ENCODE measurements around the gene RFX7.

RFX7 gene

DNA sequence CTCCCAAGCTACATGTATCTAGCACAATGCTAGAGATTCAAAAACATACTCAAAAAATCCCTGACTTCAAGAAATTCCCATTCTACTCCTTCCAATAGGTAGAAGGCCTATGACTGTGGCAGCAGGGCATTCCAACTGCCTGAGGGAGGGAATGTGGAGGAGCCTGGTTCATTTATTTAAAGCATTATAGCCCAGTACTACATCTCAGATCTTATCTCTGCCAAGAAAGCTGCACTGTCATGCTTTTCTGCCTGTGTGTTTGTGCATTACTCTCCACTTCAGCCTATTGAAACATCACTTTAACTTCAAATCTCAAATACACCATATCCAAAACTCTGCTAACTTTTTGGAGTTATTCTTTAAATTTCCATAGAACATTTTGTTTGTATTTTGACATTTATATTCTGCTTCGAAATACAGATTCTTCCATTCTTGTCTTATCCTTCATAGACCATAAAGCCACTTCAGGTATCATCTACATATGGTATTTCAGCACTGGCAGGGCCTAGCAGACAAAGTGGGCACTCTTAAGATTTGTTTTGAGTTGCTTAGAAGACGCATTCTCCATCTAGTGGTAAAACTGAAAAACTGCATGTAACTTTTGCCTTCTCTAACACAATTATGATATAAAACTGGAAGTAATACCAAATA is 191.2 kb downstream of the RFX7 start:
- Histone ChIP-seq H3K9me3 (ENCODE audit: control insufficient read depth, insufficient read depth, low read length) (no peaks in the 10 kb centered on the region), H3K27me3 (ENCODE audit: control insufficient read depth, insufficient read depth, low read length) (no peaks in the 10 kb centered on the region), H3K36me3 (ENCODE audit: control insufficient read depth, insufficient read depth, low read length) (no peaks in the 10 kb centered on the region), H3K4me3 (ENCODE audit: low read length) (no peak overlapping the region), H3K4me1 (ENCODE audit: control insufficient read depth, insufficient read depth, low read length) (no peaks in the 10 kb centered on the region), H3K27ac (ENCODE audit: low read length) (no peak overlapping the region)
- no CpG with 5 or more reads among the region's 2 CpGs for WGBS (ENCODE audit: insufficient coverage, insufficient read length)
- no peak for DNase-seq (ENCODE audit: low read depth, low spot score)

DNA sequence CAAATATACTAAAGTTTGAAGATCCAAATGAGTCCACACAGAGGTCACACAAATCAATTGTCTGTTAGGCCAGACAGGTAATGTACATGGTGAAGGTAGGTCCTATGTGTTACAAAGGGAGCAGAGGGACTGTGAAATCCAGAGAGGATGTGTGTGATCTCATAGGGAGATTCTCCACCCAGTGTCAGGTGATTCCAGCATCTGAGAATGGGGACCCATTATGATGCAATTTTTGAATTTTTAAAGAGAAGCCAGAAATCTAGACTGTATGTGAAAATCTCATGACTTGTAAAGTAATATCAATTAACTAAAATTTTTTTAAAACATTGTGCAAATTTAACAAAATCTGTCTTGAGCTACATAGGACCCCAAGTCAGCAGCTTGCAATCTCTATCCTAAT is 192.0 kb downstream of the RFX7 start:
- H3K27me3 ChIP-seq (ENCODE audit: control insufficient read depth, insufficient read depth, low read length) = no peaks in the 10 kb centered on the region
- no peaks in the 10 kb centered on the region for H3K4me1 ChIP-seq (ENCODE audit: control insufficient read depth, insufficient read depth, low read length)
- no peaks in the 10 kb centered on the region for H3K9me3 ChIP-seq (ENCODE audit: control insufficient read depth, insufficient read depth, low read length)
- no peak overlapping the region for H3K27ac ChIP-seq (ENCODE audit: low read length)
- no peaks in the 10 kb centered on the region for H3K36me3 ChIP-seq (ENCODE audit: control insufficient read depth, insufficient read depth, low read length)
- H3K4me3 ChIP-seq (ENCODE audit: low read length) = no peak overlapping the region
- no peak for DNase-seq (ENCODE audit: low read depth, low spot score)

- no peak for DNase-seq (ENCODE audit: low read depth, low spot score)
- Histone ChIP-seq H3K27me3 (ENCODE audit: control insufficient read depth, insufficient read depth, low read length) (no peaks in the 10 kb centered on the region), H3K27ac (ENCODE audit: low read length) (no peak overlapping the region), H3K4me3 (ENCODE audit: low read length) (no peak overlapping the region), H3K9me3 (ENCODE audit: control insufficient read depth, insufficient read depth, low read length) (no peaks in the 10 kb centered on the region), H3K4me1 (ENCODE audit: control insufficient read depth, insufficient read depth, low read length) (no peaks in the 10 kb centered on the region), H3K36me3 (ENCODE audit: control insufficient read depth, insufficient read depth, low read length) (no peaks in the 10 kb centered on the region)
- whole genome bisulfite sequencing (ENCODE audit: insufficient coverage, insufficient read length) = no CpG with 5 or more reads among the region's 5 CpGs
Measured at GRCh38 chr15:56049577-56049976, 194.1 kb downstream of the RFX7 start.

GRCh38 chr15:56047354-56047753 is 196.3 kb downstream of the RFX7 start:
- WGBS (ENCODE audit: insufficient coverage, insufficient read length) = no CpG with 5 or more reads among the region's 1 CpG
- Histone ChIP-seq H3K4me1 (ENCODE audit: control insufficient read depth, insufficient read depth, low read length) (no peaks in the 10 kb centered on the region), H3K36me3 (ENCODE audit: control insufficient read depth, insufficient read depth, low read length) (no peaks in the 10 kb centered on the region), H3K27ac (ENCODE audit: low read length) (no peak overlapping the region), H3K9me3 (ENCODE audit: control insufficient read depth, insufficient read depth, low read length) (no peaks in the 10 kb centered on the region), H3K27me3 (ENCODE audit: control insufficient read depth, insufficient read depth, low read length) (no peaks in the 10 kb centered on the region), H3K4me3 (ENCODE audit: low read length) (no peak overlapping the region)
- no peak for DNase-seq (ENCODE audit: low read depth, low spot score)

GRCh38 chr15:56045068-56045748 is 198.5 kb downstream of the RFX7 start:
- Histone ChIP-seq H3K4me3 (ENCODE audit: low read length) (no peak overlapping the region), H3K27me3 (ENCODE audit: control insufficient read depth, insufficient read depth, low read length) (no peaks in the 10 kb centered on the region), H3K36me3 (ENCODE audit: control insufficient read depth, insufficient read depth, low read length) (no peaks in the 10 kb centered on the region; the same call in 1 of the 2 replicates), H3K27ac (ENCODE audit: low read length) (no peak overlapping the region), H3K9me3 (ENCODE audit: control insufficient read depth, insufficient read depth, low read length) (no peaks in the 10 kb centered on the region), H3K4me1 (ENCODE audit: control insufficient read depth, insufficient read depth, low read length) (peaks cover 2% of the 10 kb centered on the region; the same call in 1 of the 2 replicates)
- no peak for DNase-seq (ENCODE audit: low read depth, low spot score)
- no CpG with 5 or more reads among the region's 3 CpGs for whole genome bisulfite sequencing (ENCODE audit: insufficient coverage, insufficient read length)

DNA sequence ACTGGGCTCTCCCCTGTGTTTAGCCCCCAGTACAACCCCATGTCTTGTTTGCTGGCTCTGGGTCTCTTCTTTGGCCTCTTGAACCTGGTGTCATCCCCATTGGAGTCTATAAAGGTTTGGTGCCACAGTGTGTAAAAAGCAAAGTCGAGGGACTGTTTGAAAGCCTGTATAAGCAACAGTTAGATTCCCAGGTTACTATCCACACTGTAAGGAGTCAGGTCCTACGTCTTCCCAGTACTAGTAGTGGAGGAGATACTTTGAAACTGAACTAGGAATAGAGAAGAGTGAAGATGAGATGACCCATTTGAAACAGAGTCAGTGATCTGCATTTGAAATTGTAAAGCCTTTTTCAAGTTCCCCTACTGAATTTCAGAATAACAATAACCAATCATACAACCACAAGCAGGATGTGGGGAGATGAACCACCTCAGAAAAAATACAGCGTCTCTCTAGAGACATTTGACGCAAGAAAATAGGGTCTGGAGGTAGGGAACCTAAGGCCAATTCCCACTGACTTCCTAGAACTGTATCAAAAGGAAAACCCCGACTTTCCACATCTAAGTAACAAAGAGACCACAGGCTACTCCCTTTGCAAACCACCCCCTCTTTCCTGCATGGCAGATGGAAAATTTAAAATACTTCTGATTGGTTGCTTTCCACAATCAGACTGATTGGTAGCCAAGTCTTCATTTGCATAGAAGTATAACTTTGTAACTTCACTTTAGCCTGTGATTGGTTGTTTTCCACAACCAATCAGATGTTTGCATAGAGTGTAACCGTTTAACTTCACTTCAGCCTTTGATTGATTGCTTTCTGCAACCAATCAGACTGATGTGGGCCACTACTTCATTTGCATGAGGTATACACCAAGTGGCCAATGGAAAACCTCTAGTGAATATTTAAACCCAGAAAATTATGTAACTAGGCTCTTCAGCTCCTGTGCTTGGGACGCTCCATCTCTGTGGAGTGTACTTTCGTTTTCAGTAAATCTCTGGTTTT is 200.4 kb downstream of the RFX7 start:
- no CpG with 5 or more reads among the region's 8 CpGs for WGBS (ENCODE audit: insufficient coverage, insufficient read length)
- DNase-seq (ENCODE audit: low read depth, low spot score) = no peak
- H3K4me3 ChIP-seq (ENCODE audit: low read length) = no peak overlapping the region
- no peak overlapping the region for H3K27ac ChIP-seq (ENCODE audit: low read length)
- H3K9me3 ChIP-seq (ENCODE audit: control insufficient read depth, insufficient read depth, low read length) = no peaks in the 10 kb centered on the region
- H3K4me1 ChIP-seq (ENCODE audit: control insufficient read depth, insufficient read depth, low read length) = peaks cover 2% of the 10 kb centered on the region; the same call in 1 of the 2 replicates
- H3K36me3 ChIP-seq (ENCODE audit: control insufficient read depth, insufficient read depth, low read length) = no peaks in the 10 kb centered on the region; the same call in 1 of the 2 replicates
- H3K27me3 ChIP-seq (ENCODE audit: control insufficient read depth, insufficient read depth, low read length) = no peaks in the 10 kb centered on the region

DNA sequence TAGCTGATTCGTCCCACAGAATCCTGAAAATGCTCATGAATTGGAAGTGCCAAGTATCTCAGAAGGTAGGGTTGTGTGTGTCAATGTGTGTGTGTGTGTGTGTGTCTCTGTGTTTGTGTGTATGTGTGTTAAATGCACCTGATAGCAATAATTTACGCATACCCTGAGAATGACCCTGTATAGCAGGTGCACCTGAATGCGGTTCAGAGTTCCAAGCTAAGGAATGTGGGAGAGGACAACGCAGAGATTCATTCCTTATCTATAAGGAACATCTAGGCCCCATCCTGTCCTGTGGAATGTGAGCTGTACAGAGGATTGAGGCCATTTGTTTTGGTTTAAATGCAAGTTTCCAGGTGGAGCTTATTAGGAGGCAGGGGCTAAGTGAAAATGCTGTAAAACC is 201.2 kb downstream of the RFX7 start:
- Histone ChIP-seq H3K9me3 (ENCODE audit: control insufficient read depth, insufficient read depth, low read length) (no peaks in the 10 kb centered on the region), H3K36me3 (ENCODE audit: control insufficient read depth, insufficient read depth, low read length) (no peaks in the 10 kb centered on the region; the same call in 1 of the 2 replicates), H3K4me3 (ENCODE audit: low read length) (no peak overlapping the region), H3K4me1 (ENCODE audit: control insufficient read depth, insufficient read depth, low read length) (peaks cover 2% of the 10 kb centered on the region; the same call in 1 of the 2 replicates), H3K27me3 (ENCODE audit: control insufficient read depth, insufficient read depth, low read length) (no peaks in the 10 kb centered on the region), H3K27ac (ENCODE audit: low read length) (no peak overlapping the region)
- DNase-seq (ENCODE audit: low read depth, low spot score) = no peak
- WGBS (ENCODE audit: insufficient coverage, insufficient read length) = no CpG with 5 or more reads among the region's 4 CpGs

- no peaks in the 10 kb centered on the region for H3K27me3 ChIP-seq (ENCODE audit: control insufficient read depth, insufficient read depth, low read length)
- no peak overlapping the region for H3K4me3 ChIP-seq (ENCODE audit: low read length)
- H3K36me3 ChIP-seq (ENCODE audit: control insufficient read depth, insufficient read depth, low read length) = no peaks in the 10 kb centered on the region; the same call in 1 of the 2 replicates
- H3K4me1 ChIP-seq (ENCODE audit: control insufficient read depth, insufficient read depth, low read length) = peaks cover 2% of the 10 kb centered on the region; the same call in 1 of the 2 replicates
- no peaks in the 10 kb centered on the region for H3K9me3 ChIP-seq (ENCODE audit: control insufficient read depth, insufficient read depth, low read length)
- no peak overlapping the region for H3K27ac ChIP-seq (ENCODE audit: low read length)
- DNase-seq (ENCODE audit: low read depth, low spot score) = no peak
- no CpG with 5 or more reads among the region's 1 CpG for WGBS (ENCODE audit: insufficient coverage, insufficient read length)
Measured at GRCh38 chr15:56042031-56042430, 201.6 kb downstream of the RFX7 start.

DNA sequence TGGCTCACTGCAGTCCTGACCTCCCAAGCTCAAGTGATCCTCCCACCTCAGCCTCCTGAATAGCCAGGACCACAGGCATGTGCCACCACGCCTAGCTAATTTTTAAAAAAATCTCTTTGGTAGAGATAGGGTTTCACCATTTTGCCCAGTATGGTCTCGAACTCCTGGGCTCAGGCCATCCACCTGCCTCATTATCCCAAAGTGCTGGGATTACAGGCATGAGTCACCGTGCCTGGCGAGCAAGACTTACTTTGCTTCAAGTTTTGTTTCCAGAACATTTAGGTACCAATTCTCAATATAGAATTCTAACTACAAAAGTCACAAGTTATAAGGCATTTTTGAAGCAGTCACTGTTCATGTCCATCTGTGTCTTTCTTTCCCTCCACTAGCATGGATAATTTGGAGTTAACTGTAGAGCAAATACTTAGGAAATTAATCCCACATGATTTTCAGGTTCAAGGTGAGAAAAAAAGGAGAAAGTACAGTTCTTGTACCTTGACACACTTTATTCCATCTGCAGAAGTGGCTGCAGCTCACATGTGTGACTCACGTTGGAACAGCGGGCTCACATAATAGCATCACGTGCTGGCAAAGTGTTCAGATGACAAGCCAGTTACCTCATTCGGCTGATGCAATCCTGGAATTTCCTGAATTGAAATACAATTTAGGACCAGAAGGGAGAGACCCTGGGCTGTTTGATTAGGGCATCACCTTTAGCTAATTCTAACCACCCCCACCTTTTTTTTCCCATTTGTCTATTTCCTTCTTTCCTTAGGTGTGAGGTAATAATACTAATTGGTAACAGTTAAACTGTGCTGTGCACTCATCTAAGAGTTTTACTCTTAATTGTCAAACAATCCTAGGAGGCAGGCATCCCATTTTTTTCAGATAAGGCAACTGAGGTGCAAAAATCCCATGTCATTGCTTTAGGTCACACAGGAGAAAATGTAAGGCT is 203.3 kb downstream of the RFX7 start:
- Histone ChIP-seq H3K27ac (ENCODE audit: low read length) (no peak overlapping the region), H3K9me3 (ENCODE audit: control insufficient read depth, insufficient read depth, low read length) (no peaks in the 10 kb centered on the region), H3K36me3 (ENCODE audit: control insufficient read depth, insufficient read depth, low read length) (no peaks in the 10 kb centered on the region; the same call in 1 of the 2 replicates), H3K27me3 (ENCODE audit: control insufficient read depth, insufficient read depth, low read length) (no peaks in the 10 kb centered on the region), H3K4me1 (ENCODE audit: control insufficient read depth, insufficient read depth, low read length) (peaks cover 2% of the 10 kb centered on the region; the same call in 1 of the 2 replicates), H3K4me3 (ENCODE audit: low read length) (no peak overlapping the region)
- DNase-seq (ENCODE audit: low read depth, low spot score) = no peak
- no CpG with 5 or more reads among the region's 8 CpGs for WGBS (ENCODE audit: insufficient coverage, insufficient read length)

Measured in iPS DF 6.9 (cell line).